Transverse colon (tissue), 4 donors: ENCODE data around the gene SH3BP5L. TPM values are rescaled to one million over a fixed set of nuclear protein-coding genes. Genes with fewer than 3 reads are reported as not detected.

Experiments used
- DNase-seq: peaks from one replicate; pipeline ENCODE4 v3.0.0-alpha.2; 2019
- H3K27ac ChIP-seq, 4 donors: fragments of 200-600 bp; sonication (generic); 2 replicates each; pipeline ENCODE4 v1.5.1; 2016 to 2018; ENCODE audit warnings: inconsistent platforms in 4 of 4
- H3K27me3 ChIP-seq: fragments of 200-600 bp; sonication (generic); 2 replicates; pipeline ENCODE4 v1.5.1; 2017; ENCODE audit warnings: inconsistent platforms
- H3K36me3 ChIP-seq, 4 donors: fragments of 200-600 bp; sonication (generic); 2 replicates each; pipeline ENCODE4 v1.5.1; 2017 to 2019; ENCODE audit warnings: inconsistent platforms in 4 of 4
- H3K4me1 ChIP-seq, 4 donors: fragments of 200-600 bp; sonication (generic); 2 replicates each; pipeline ENCODE4 v1.5.1; 2017 to 2020; ENCODE audit warnings: inconsistent platforms in 4 of 4
- H3K4me3 ChIP-seq, 4 donors: fragments of 200-600 bp; sonication (generic); 1 replicate in 1 of 4; 2 replicates in 3 of 4; pipeline versions ENCODE4 v1.5.1 to v1.6.1; 2017 to 2019; ENCODE audit warnings: inconsistent platforms in 4 of 4
- H3K9me3 ChIP-seq, 2 donors: fragments of 200-600 bp; sonication (generic); 2 replicates each; pipeline ENCODE4 v1.5.1; 2017 to 2019; ENCODE audit warnings: inconsistent platforms in 2 of 2
- CTCF ChIP-seq, 5 experiments: fragments of 200-600 bp in 3 of 5; fragments of 450-650 bp in 2 of 5; sonication (generic) in 3 of 5; IDR thresholded peaks; 1 replicate in 2 of 5; 2 replicates in 3 of 5; pipeline ENCODE4 v1.5.1; 2016 to 2017; ENCODE audit warnings: antibody characterized with exemption in 5 of 5, inconsistent platforms in 3 of 5, mild to moderate bottlenecking in 2 of 5, moderate library complexity in 1 of 5
- EP300 ChIP-seq: sonication (generic); formaldehyde crosslinking; IDR thresholded peaks from one replicate; pipeline ENCODE4 v1.6.1; 2017; ENCODE audit warnings: antibody characterized with exemption, low read depth
- POLR2A ChIP-seq: fragments of 450-650 bp; IDR thresholded peaks from one replicate; pipeline ENCODE4 v1.6.1; 2016; ENCODE audit warnings: antibody characterized with exemption, mild to moderate bottlenecking, moderate library complexity
- POLR2AphosphoS5 ChIP-seq, 3 donors: sonication (generic); formaldehyde crosslinking; IDR thresholded peaks; one replicate each; pipeline ENCODE4 v1.6.1; 2016; ENCODE audit warnings: antibody characterized with exemption in 3 of 3
- WGBS, 2 donors: methylation state at CpG; one replicate each; pipeline ENCODE4 v1.1.5; 2018; ENCODE audit warnings: low coverage in 1 of 2; 5-methylcytosine and 5-hydroxymethylcytosine counted together
- in situ Hi-C, 4 donors: fragments of 200-750 bp; cut with MboI; loops; one replicate each; pipeline versions ENCODE4 v1.15.0 to v1.15.1; 2017; ENCODE audit warnings: low sequenced_read_pairs in 3 of 4, low pct_ligation_motif_present in 1 of 4, low pct_unique_long_range_greater_than_20kb in 1 of 4
- intact Hi-C: fragments of 100-400 bp; cut with DNase I; formaldehyde crosslinking; loops from one replicate; pipeline ENCODE4 v1.15.1; 2023; ENCODE audit warnings: low total_unique reads
- total RNA-seq, 4 donors: library from RNA; depleted of rRNA; stranded (reverse); fragments of >200 nt; gene quantifications; one replicate each; pipeline ENCODE4 v1.1.0, GENCODE V29; 2016

Gene SH3BP5L
- total RNA-seq, 4 donors from 2014 or later = 28.1 to 36.2 (median 31.4) TPM

GRCh38 chr1:248843687-248844086 lies 18.0 kb upstream of the SH3BP5L start:
- intact Hi-C loops = no loop called here
- DNase-seq = no peak
- Histone ChIP-seq H3K9me3 (no peaks in the 10 kb centered on the region), H3K36me3 (peaks cover 0 to 40% (median 17%) of the 10 kb centered on the region in 4 donors), H3K27me3 (no peaks in the 10 kb centered on the region), H3K4me3 (no peak overlapping the region), H3K27ac (no peak overlapping the region), H3K4me1 (peaks cover 11 to 24% (median 13%) of the 10 kb centered on the region in 4 donors)
- in situ Hi-C loops = no loop called here
- WGBS, 2 donors = 92 to 97% methylated on average over 3 of the region's 3 CpGs
- TF ChIP-seq EP300 = no peak
- TF ChIP-seq CTCF (IDR thresholded peaks at IDR 0.05) = no peak
- no peak for TF ChIP-seq POLR2A
- no peak for TF ChIP-seq POLR2AphosphoS5 (IDR thresholded peaks at IDR 0.05)

GRCh38 chr1:248842781-248843331 lies 17.1 kb upstream of the SH3BP5L start:
- Histone ChIP-seq H3K36me3 (peaks cover 0 to 32% (median 14%) of the 10 kb centered on the region in 4 donors), H3K4me1 (peaks cover 11 to 24% (median 13%) of the 10 kb centered on the region in 4 donors), H3K4me3 (no peak overlapping the region), H3K27ac (peak overlapping the region in 1 of 4 donors; percentile 33), H3K9me3 (no peaks in the 10 kb centered on the region), H3K27me3 (no peaks in the 10 kb centered on the region)
- in situ Hi-C loops = no loop called here
- no peak for DNase-seq
- TF ChIP-seq CTCF (IDR thresholded peaks at IDR 0.05) (no peak), EP300 (no peak), POLR2AphosphoS5 (IDR thresholded peaks at IDR 0.05) (no peak), POLR2A (no peak)
- WGBS, 2 donors = 80 to 90% methylated on average over 1 to 8 of the region's 8 CpGs
- intact Hi-C loops = no loop called here

- Histone ChIP-seq H3K4me1 (peaks cover 14 to 31% (median 20%) of the 10 kb centered on the region in 4 donors), H3K27ac (peak overlapping the region; percentile 10 to 53 (median 40)), H3K4me3 (no peak overlapping the region), H3K9me3 (no peaks in the 10 kb centered on the region), H3K36me3 (peaks cover 0 to 24% (median 9%) of the 10 kb centered on the region in 4 donors), H3K27me3 (no peaks in the 10 kb centered on the region)
- intact Hi-C loops = loop anchor here (2.0 kb wide), 1 partner anchor 39 kb away; no protein-coding TSS in a partner anchor
- in situ Hi-C loops = no loop called here
- 44 to 54% methylated on average over 6 to 12 of the region's 12 CpGs for WGBS, 2 donors
- TF ChIP-seq EP300 (no peak), CTCF (IDR thresholded peaks at IDR 0.05) (peak; percentile 35 to 58 (median 42))
- peak; percentile 44 for DNase-seq
These were observed 16.1 kb upstream of the SH3BP5L start for GRCh38 chr1:248841702-248842395.

- intact Hi-C loops (loop anchor here (2.0 kb wide), 1 partner anchor 40 kb away; no protein-coding TSS in a partner anchor), in situ Hi-C loops (no loop called here)
- TF ChIP-seq CTCF (IDR thresholded peaks at IDR 0.05) (no peak), POLR2AphosphoS5 (IDR thresholded peaks at IDR 0.05) (no peak), EP300 (no peak), POLR2A (no peak)
- Histone ChIP-seq H3K36me3 (peaks cover 0 to 14% (median 5%) of the 10 kb centered on the region in 4 donors), H3K4me1 (peaks cover 14 to 31% (median 20%) of the 10 kb centered on the region in 4 donors), H3K4me3 (no peak overlapping the region), H3K9me3 (no peaks in the 10 kb centered on the region), H3K27me3 (no peaks in the 10 kb centered on the region), H3K27ac (peak overlapping the region in 1 of 4 donors; percentile 33)
- DNase-seq = no peak
- WGBS, 2 donors = 88 to 91% methylated on average over 4 of the region's 4 CpGs
These were observed 15.2 kb upstream of the SH3BP5L start for GRCh38 chr1:248840946-248841345.
